GM19395 (cell line): ENCODE data around the gene ARHGAP26.

Experiments used
- ATAC-seq: cut with Tn5 transposase; IDR thresholded peaks from one replicate; pipeline ENCODE4 v1.9.1; 2021; ENCODE audit warnings: mild to moderate bottlenecking, moderate library complexity; ENCODE audit not compliant: unreplicated experiment

Gene ARHGAP26

DNA sequence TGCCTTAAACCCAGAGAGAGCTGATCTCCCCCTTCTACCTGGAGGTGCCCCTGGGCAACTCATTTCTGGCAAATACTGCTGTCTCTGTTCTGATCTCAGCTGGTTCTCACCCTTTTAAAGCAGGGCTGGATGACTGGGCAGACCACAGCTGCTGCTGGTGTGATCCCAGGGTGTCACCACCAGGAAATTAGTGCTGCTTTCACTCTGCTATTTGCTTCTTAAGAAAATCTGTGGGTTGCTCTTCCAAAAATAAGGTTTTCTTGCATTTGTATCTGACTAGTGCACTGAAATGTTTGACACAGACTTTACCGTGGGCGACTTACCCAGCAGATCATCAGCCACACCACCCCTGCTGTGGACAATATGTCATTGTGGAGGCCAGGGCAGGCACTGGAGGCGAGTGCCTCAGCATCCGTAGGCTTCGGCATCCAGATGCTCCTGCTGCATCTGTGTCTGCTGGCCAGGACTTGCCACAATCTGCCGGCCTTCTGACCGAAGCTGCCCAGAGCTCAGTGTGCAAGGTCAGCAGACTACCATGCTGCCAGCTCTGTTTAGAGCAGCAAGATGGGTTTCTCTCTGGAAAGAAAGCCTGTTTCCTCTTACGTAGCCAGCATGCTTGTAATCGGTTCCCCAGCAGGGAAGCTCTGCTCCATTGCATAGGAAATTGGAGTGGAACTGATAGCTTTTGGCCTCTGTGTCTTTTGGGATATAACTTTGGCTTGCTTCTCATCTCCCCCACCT is 13.6 kb downstream of the ARHGAP26 start:
- peak; percentile 81 for ATAC-seq

DNA sequence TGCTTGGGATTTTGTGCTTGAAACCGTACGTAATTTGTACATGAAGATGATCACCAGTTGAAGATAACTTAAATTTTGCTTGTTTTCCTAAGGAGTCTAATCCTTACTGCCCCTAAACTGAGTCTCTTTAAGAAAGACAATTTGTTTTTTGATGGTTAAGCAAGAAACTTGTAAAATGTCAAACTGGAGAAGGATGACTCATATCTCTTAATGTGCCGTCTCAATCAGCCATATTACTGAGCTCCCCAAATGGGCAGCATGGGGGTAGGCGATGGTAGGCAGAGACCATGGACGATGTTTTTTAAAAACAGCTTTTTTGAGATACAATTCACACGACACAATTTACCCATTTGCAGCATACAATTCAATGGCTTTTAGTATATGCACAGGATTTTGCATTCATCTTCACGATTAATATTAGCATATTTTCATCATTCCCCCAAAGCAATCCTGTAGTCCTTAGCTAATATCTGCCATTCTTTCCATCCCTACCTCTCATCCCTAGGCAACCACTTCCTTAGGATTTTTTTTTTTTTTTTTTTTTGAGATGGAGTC is 14.3 kb downstream of the ARHGAP26 start:
- ATAC-seq, result no peak

DNA sequence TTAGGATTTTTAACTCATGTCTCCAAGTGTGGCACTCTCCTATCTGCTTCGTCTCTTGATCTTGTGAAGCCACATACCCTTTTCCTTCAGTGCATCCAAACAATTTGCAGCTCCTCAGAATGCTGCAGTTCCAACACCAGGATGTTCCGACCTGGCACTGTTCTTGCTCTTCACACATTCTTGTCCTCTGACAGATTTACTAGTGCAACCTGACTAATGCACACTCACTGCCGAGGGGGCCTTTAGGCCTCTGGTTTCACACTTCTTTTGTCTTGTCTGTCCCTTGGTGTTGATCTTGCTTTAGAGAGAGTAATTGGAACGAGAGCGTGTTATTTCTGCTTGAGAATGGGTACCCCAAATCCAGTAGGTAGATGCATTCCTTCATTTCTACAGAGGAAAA is 15.0 kb downstream of the ARHGAP26 start:
- no peak for ATAC-seq

DNA sequence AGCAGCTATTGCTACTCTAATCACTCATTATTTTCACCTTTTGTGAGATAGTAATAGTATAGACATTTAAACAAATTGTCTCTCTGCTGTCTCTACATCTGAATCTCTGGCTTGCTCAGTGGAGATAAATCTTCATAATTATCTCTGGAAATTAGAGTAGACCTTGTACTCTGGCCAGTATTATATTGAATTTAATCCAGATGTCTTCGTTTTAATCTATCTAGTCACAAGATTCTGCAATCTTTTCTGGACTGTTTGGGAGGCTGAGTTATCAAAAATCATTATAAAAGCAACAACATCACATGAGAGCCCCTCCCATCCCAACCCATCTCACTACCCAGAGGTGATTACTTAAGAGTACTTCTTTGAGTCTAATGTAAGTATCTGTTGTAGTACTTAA is 19.0 kb downstream of the ARHGAP26 start:
- no peak for ATAC-seq

DNA sequence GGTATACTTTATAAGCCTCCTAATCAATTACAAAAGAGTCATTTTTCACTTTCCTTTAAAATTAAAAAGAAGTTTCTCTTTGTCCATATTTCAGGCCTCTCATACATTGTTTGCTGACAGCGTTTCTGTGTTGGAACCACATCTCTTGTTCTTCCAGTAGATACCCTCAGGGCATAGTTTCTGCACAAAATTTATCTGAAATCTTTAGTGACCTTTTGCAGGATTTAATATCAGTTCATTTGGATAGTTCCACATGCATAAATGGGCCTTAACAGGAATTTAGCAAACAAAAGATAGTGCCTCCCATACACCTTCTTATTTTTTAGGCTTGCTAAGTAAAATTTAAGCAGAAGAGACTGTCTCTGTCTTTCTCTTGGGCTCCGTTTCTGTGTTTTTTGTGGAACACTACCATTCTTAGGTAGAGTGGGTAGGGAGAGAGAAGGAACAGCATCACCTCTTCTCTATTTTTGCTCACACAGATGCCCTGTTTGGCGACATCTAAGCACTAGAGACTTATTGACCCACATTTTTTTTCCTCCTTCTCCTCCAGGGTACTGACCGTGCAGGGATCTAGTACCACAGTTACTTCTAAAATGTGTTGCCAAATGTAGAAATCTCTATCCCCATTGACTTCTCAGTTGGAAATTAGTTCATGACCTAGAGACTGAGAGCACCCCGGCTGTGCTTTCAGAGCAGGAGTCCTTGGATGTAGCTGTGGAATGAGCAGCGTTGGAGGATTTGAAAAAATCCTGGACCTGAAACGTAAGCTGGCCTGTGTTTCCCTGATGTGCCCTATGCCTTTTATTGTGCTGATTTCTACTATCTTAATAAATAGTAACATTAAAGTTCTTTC is 22.1 kb downstream of the ARHGAP26 start:
- no peak for ATAC-seq

DNA sequence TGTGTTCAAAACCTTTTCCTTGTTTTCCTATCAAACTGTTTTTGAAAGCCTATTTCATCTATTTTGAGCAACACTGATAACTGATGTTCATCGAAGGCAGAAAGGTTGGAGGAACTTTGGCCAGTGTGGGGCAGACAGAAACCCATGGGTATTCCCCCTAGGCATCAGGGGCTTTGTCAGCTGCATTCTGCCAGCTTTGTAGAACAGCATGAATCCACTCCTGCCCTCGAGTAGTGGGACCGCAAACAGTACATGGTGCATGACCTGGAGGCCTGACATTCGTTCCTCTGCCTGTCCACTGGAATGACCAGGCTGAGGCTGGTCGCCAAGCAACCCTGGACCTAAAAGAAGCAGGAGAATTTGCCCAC is 22.7 kb downstream of the ARHGAP26 start:
- no peak for ATAC-seq

DNA sequence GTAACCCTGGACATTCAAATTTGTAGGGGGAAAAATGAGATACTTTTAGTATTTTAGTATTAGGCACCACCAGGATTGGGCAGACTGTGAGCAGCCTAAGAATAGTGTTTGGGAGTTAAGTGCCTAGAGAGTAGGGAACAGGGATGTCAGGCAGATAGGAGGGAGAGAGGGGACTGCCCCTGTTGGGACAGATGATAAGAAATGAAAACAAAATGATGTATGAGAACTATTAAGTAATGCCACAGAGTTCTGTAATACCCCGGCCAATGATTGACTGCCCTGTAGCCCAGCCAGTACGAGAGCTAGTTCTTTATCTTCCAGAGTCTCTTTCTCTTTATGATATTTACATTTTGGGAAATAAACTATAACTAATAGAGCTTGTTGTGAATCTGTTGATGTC is 24.4 kb downstream of the ARHGAP26 start:
- no peak for ATAC-seq

DNA sequence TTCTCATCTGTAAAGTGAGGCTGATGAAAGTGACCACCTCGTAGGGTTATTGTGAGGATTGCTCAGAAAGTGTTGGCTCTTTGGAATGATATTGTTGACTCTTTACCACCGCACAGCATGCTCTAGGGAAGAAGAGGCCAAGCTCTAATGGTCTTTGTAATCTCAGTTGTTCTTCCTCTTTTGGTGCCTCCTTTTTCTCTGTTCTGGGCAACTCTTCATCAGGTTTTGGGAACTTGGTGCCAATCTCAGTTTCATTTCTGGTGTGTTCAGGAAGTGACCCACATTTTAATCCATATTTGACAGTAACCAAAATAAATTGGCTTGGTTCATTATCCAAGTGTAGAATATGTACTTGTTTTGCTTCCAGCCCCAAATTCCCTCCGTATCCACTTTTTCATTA is 25.1 kb downstream of the ARHGAP26 start:
- no peak for ATAC-seq

DNA sequence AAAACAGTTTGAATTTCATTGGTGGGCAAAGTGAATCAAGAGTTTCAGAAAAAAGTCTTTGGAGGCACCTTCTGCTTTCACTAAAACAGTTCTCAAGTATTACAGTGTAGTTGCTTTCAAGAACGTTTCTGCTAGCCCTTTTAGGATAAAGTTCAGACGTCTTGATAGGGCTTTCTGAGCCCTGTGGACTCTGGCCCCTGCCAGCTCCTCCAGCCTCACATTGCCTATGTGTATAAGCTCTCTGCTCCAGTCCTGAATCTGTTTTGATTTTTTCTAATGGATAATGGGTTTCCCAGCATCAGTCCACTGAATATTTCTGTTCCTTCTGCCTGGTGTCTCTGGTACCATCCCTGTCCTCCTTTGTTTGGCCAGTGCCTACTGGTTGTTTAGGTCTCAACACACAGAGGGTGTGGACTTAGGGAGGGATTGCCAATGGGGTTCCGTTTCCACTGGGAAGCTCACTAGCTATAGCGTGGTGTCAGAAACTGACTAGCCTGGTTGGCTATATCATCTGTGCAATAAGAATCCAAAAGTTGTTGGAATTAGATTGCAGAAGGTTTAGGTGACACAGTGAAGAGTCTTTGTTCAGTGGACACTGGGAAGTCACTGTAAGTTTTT is 26.4 kb downstream of the ARHGAP26 start:
- ATAC-seq, result no peak

DNA sequence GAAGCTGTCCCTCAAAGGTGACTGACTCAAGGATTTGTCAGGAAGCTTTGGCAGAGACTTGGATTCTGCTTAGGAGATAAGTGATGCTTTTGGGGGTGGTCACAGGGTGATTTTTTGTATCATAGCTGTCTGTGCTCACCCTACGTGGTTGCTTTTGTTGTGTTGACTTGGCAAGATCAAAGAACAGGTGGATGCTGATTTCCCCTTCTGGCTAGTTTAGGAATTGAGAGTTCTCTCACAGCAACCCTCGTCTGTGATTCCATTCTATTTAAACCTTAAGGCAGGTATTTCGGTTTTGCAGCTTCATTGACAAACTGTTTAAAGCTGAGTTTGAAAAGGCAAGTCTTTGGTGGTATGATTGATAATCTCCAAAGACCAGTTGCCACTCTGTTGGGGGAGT is 27.2 kb downstream of the ARHGAP26 start:
- no peak for ATAC-seq

DNA sequence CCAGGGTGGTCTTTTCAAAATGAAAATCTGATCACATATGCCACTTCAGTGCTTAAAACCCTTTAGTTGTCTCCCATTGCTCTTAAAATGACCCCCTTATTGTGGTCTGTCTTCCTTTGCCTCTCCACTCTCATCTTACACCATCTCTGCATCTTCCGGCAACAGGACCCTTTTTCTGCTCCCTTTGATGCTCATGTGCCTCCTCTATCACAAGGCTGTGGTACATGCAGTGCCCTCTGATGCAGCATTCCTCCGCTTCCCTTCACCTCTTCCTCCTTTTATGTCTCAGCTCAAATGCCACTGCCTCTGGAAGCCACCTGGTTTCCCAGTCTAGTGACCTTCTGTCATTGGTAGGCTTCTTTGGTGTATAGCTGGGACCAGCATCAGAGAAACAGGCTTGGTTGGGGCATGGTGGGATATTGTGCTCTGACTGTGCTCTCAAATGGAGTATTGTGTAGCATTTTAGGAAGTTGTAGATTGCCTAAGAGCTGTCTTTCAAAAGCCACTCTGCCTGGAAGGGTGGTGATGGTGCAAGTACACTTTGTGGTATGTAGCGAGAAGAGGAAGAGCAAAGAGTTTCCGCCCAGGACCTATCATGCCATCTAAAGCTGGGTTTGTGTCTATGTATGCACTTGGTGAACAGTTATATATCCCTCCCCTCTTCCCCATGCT is 28.1 kb downstream of the ARHGAP26 start:
- ATAC-seq, result no peak

DNA sequence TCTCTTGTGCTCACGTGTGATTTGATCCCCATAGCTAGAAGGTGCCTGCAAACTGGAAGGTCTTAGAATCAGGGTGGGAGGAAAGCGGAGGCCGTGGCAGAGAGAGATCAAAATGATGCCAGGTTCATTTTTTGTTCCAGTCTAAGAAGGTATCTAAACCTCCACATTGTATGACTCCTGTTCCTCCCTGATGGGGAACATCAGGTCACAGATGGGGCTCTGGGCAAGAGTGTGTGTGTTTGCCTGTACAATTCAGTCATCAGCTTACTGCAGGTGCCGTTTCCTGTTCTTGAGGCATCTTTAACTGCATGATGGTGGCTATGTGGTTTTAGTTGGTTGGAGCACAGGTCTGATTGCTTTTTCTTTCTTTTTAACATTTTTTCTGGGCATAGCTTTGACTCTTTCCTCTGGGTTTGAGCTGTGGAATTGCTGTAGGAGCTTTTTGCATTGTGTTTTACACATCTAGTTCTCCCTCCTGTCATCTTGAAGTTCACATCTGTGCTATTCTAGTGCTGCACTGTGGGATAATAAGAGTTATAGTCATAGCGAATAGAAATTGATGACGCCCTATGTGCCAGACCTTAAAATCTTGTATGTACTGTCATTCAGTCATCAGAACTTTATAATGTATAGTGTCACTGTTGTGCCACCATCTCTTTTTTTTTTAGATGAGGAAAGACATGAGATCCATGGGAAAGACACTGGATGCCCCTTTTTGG is 30.8 kb downstream of the ARHGAP26 start:
- peak; percentile 95 for ATAC-seq

DNA sequence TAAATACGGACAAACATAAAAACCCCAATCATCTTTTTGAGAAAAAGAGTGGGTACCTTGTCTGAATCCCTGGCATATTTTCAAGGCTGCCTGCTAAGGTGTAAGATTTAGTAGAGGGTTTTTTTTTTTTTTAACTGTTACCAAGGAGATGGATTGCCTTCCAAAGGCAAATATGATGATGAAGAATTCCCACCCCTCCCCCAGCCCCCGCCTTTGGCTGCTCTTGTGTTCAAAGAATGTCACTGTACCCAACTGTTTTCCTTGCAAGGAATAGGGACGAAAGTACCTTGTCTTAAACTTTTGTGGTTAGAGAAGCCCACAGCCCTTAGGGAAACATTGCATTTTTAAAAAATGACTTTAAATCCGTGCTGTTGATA is 31.3 kb downstream of the ARHGAP26 start:
- ATAC-seq, result no peak

DNA sequence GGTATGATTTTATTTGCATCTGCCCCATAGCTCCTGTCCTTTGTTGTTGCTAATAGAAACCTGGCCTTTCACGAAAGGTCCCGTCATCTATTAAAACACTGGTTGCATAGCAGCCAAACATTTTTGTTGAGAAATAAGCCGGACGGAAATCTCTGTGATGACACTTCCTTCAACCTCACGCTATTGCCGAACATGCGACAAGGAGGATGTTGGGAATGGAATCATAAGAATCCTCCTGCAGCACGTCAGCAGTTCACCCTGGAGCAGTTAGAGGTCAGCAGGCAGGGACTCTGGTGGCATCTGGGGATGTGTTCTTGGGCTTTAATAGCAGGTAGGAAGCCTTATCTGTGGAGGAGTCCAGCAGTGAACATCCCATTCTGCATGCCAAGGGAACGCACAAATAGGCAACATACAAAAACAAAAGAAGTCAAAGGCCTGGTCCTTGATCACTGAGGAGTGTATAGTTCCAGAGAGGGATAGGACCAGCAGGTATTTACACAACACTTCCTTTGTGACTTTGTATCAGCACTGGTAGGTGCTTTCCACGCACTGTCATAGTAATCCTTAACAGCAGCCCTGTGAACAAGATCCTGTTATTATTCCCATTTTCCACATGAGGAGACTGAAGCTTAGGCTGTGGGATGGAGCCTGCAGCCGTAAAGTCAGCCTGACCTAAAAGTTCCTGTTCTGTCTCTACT is 33.4 kb downstream of the ARHGAP26 start:
- no peak for ATAC-seq

DNA sequence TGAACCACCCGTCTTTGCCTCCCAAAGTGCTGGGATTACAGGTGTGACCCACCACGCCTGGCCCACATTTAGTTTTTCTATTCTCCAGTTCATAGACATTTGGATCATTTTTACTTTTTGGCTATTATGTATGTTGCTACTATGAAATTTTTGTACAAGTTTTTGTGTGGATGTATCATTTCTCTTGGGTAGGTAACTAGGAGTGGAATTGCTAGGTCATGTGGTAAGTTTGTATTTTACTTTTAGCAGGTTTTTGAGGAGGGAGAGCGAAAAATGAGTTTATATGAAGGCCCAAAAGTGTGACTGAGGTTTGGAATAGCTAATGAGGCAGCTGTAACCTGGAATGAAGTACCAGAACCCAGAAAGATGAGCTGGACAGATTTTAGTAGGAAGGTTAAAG is 35.2 kb downstream of the ARHGAP26 start:
- ATAC-seq, result no peak

DNA sequence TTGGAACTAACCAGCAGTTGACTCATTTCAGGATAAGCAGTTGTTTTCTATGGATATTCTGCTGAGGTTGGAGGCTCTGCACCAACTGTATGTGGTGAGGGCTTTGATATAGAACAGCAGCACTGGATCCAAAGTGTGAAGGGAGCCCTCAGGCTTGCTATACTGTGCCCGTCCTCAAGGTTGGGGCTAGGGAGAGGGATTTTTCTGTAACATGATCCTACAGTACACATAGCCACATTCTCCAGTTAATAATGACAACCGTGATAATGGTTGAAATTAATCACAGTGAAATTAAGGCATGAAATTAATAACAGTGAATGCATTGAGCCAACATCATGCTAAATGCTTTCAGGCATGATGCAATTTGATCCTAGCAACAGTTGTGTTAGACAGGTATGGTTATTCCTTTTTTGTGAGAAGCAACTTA is 36.7 kb downstream of the ARHGAP26 start:
- no peak for ATAC-seq

DNA sequence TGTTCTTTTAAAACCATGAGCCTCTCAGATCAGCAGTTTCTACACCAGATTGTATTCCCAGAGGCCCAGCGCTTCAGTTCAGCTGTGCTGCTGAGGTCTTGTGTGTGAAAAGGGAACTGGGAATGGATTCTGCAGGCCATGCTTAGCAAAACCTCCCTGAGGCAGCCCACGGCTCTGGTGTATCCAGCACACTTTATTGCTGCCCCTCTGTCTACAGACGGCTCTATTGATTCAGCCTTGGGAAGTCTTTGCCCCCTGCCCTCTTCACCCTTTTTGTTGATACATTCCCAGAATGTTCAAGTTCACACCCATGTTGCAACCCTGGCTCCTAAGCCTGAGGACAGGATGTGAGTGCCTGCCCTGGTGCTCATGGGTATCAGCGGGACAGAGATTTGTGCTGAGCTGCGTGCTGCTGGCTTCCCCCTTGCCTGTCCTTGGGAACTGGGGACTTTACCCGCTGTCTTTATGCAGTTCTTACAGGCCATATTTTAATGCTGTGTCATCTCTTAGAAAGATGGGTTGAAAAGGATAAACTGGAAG is 37.3 kb downstream of the ARHGAP26 start:
- ATAC-seq, result peak; percentile 53

DNA sequence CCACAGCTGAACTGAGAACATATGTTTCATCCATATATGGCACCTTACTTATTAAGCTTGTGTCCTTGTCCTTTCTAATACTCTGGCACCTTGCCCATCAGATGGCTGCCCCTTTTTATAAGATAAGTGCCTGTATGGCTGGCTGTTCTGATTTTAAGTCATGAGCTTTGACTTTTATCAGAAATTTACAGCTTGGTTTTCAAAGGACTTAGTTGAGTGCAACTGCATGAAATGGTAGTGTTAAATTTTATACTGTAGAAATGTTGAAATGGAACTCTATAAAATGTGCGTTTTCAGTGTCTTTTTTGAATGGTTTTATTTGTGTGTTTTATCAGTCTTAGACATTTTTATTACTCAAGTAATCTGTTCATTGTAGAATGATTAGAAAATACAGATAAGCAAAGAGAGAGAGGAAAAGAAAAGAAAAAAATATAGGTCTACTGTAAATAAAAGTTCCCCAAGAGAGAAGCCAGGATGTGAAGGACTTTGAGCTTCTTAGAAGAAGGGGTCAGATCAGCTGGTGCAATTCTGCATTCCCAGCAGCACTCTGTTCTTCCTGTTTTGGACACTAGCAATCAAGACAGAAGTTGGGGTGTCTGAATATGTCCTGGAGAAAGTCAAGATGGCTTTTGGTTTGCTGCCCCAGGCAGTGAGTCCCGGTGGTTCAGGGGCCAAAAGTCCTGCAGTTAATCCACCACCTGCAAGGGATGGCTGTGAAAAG is 38.9 kb downstream of the ARHGAP26 start:
- no peak for ATAC-seq

DNA sequence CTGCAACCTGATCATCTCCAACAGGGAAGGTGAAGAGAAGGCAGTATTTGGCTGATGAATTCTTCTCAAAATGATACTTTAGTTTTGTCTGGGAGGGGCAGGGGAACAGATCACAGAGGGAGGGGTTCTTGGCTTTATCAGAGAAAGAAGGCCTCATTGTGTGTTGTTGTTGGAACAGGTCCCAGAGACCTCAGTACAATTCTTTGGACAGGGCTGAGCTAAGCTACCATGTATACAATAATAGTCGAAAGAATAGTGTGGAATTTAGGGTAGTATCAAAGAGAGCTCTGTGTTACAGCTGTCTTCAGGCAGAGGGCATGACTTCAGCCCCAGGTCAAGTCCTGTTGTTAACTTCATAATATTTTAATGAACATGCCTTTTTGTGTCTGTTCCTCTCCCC is 39.9 kb downstream of the ARHGAP26 start:
- ATAC-seq, result no peak
